Measurements from ENCODE around the gene ROR1.

ROR1 gene

GRCh38 chr1:63936801-63937200, 163.0 kb downstream of the ROR1 start:
- Histone ChIP-seq H3K4me1 (ENCODE audit: control insufficient read depth, insufficient read depth, low read length, poor library complexity, severe bottlenecking) (no peaks in the 10 kb centered on the region), H3K9me3 (ENCODE audit: control insufficient read depth, low read length) (no peaks in the 10 kb centered on the region), H3K36me3 (ENCODE audit: control insufficient read depth, insufficient read depth, low read length) (no peaks in the 10 kb centered on the region), H3K27ac (ENCODE audit: insufficient read depth, low read length, poor library complexity, severe bottlenecking) (no peak overlapping the region), H3K27me3 (replicated peaks; ENCODE audit: control insufficient read depth, insufficient read depth, low read length, poor library complexity, severe bottlenecking) (no peaks in the 10 kb centered on the region), H3K4me3 (ENCODE audit: insufficient read depth, low read depth, low read length, poor library complexity, severe bottlenecking) (no peak overlapping the region)
- no peak for DNase-seq

GRCh38 chr1:63937461-63938022, 163.7 kb downstream of the ROR1 start:
- no peak overlapping the region for H3K27ac ChIP-seq (ENCODE audit: insufficient read depth, low read length, poor library complexity, severe bottlenecking)
- no peak for DNase-seq
- no peaks in the 10 kb centered on the region for H3K9me3 ChIP-seq (ENCODE audit: control insufficient read depth, low read length)
- H3K4me1 ChIP-seq (ENCODE audit: control insufficient read depth, insufficient read depth, low read length, poor library complexity, severe bottlenecking) = no peaks in the 10 kb centered on the region
- no peaks in the 10 kb centered on the region for H3K27me3 ChIP-seq (replicated peaks; ENCODE audit: control insufficient read depth, insufficient read depth, low read length, poor library complexity, severe bottlenecking)
- no peak overlapping the region for H3K4me3 ChIP-seq (ENCODE audit: insufficient read depth, low read depth, low read length, poor library complexity, severe bottlenecking)
- no peaks in the 10 kb centered on the region for H3K36me3 ChIP-seq (ENCODE audit: control insufficient read depth, insufficient read depth, low read length)

GRCh38 chr1:63940440-63940839, 166.6 kb downstream of the ROR1 start:
- no peak for DNase-seq
- H3K27me3 ChIP-seq (replicated peaks; ENCODE audit: control insufficient read depth, insufficient read depth, low read length, poor library complexity, severe bottlenecking) = no peaks in the 10 kb centered on the region
- no peaks in the 10 kb centered on the region for H3K36me3 ChIP-seq (ENCODE audit: control insufficient read depth, insufficient read depth, low read length)
- no peak overlapping the region for H3K4me3 ChIP-seq (ENCODE audit: insufficient read depth, low read depth, low read length, poor library complexity, severe bottlenecking)
- no peak overlapping the region for H3K27ac ChIP-seq (ENCODE audit: insufficient read depth, low read length, poor library complexity, severe bottlenecking)
- H3K4me1 ChIP-seq (ENCODE audit: control insufficient read depth, insufficient read depth, low read length, poor library complexity, severe bottlenecking) = no peaks in the 10 kb centered on the region
- H3K9me3 ChIP-seq (ENCODE audit: control insufficient read depth, low read length) = no peaks in the 10 kb centered on the region

- Histone ChIP-seq H3K27ac (ENCODE audit: insufficient read depth, low read length, poor library complexity, severe bottlenecking) (no peak overlapping the region), H3K4me3 (ENCODE audit: insufficient read depth, low read depth, low read length, poor library complexity, severe bottlenecking) (no peak overlapping the region), H3K9me3 (ENCODE audit: control insufficient read depth, low read length) (no peaks in the 10 kb centered on the region), H3K27me3 (replicated peaks; ENCODE audit: control insufficient read depth, insufficient read depth, low read length, poor library complexity, severe bottlenecking) (no peaks in the 10 kb centered on the region), H3K4me1 (ENCODE audit: control insufficient read depth, insufficient read depth, low read length, poor library complexity, severe bottlenecking) (no peaks in the 10 kb centered on the region), H3K36me3 (ENCODE audit: control insufficient read depth, insufficient read depth, low read length) (no peaks in the 10 kb centered on the region)
- no peak for DNase-seq
Measured at GRCh38 chr1:63943393-63943792, 169.6 kb downstream of the ROR1 start.

- Histone ChIP-seq H3K27me3 (replicated peaks; ENCODE audit: control insufficient read depth, insufficient read depth, low read length, poor library complexity, severe bottlenecking) (no peaks in the 10 kb centered on the region), H3K9me3 (ENCODE audit: control insufficient read depth, low read length) (no peaks in the 10 kb centered on the region), H3K27ac (ENCODE audit: insufficient read depth, low read length, poor library complexity, severe bottlenecking) (no peak overlapping the region), H3K4me1 (ENCODE audit: control insufficient read depth, insufficient read depth, low read length, poor library complexity, severe bottlenecking) (no peaks in the 10 kb centered on the region), H3K4me3 (ENCODE audit: insufficient read depth, low read depth, low read length, poor library complexity, severe bottlenecking) (no peak overlapping the region), H3K36me3 (ENCODE audit: control insufficient read depth, insufficient read depth, low read length) (no peaks in the 10 kb centered on the region)
- DNase-seq = no peak
Measured at GRCh38 chr1:63945943-63946342, 172.1 kb downstream of the ROR1 start.

- Histone ChIP-seq H3K36me3 (ENCODE audit: control insufficient read depth, insufficient read depth, low read length) (no peaks in the 10 kb centered on the region), H3K27ac (ENCODE audit: insufficient read depth, low read length, poor library complexity, severe bottlenecking) (no peak overlapping the region), H3K27me3 (replicated peaks; ENCODE audit: control insufficient read depth, insufficient read depth, low read length, poor library complexity, severe bottlenecking) (no peaks in the 10 kb centered on the region), H3K9me3 (ENCODE audit: control insufficient read depth, low read length) (no peaks in the 10 kb centered on the region), H3K4me3 (ENCODE audit: insufficient read depth, low read depth, low read length, poor library complexity, severe bottlenecking) (no peak overlapping the region), H3K4me1 (ENCODE audit: control insufficient read depth, insufficient read depth, low read length, poor library complexity, severe bottlenecking) (no peaks in the 10 kb centered on the region)
- DNase-seq = no peak
Measured at GRCh38 chr1:63946866-63947491, 173.2 kb downstream of the ROR1 start.

GRCh38 chr1:63947904-63948303, 174.1 kb downstream of the ROR1 start:
- no peaks in the 10 kb centered on the region for H3K27me3 ChIP-seq (replicated peaks; ENCODE audit: control insufficient read depth, insufficient read depth, low read length, poor library complexity, severe bottlenecking)
- H3K27ac ChIP-seq (ENCODE audit: insufficient read depth, low read length, poor library complexity, severe bottlenecking) = no peak overlapping the region
- no peaks in the 10 kb centered on the region for H3K36me3 ChIP-seq (ENCODE audit: control insufficient read depth, insufficient read depth, low read length)
- H3K4me1 ChIP-seq (ENCODE audit: control insufficient read depth, insufficient read depth, low read length, poor library complexity, severe bottlenecking) = no peaks in the 10 kb centered on the region
- no peak overlapping the region for H3K4me3 ChIP-seq (ENCODE audit: insufficient read depth, low read depth, low read length, poor library complexity, severe bottlenecking)
- no peak for DNase-seq
- no peaks in the 10 kb centered on the region for H3K9me3 ChIP-seq (ENCODE audit: control insufficient read depth, low read length)

GRCh38 chr1:63950023-63950422, 176.2 kb downstream of the ROR1 start:
- no peaks in the 10 kb centered on the region for H3K4me1 ChIP-seq (ENCODE audit: control insufficient read depth, insufficient read depth, low read length, poor library complexity, severe bottlenecking)
- H3K27me3 ChIP-seq (replicated peaks; ENCODE audit: control insufficient read depth, insufficient read depth, low read length, poor library complexity, severe bottlenecking) = no peaks in the 10 kb centered on the region
- no peak overlapping the region for H3K4me3 ChIP-seq (ENCODE audit: insufficient read depth, low read depth, low read length, poor library complexity, severe bottlenecking)
- no peaks in the 10 kb centered on the region for H3K36me3 ChIP-seq (ENCODE audit: control insufficient read depth, insufficient read depth, low read length)
- H3K27ac ChIP-seq (ENCODE audit: insufficient read depth, low read length, poor library complexity, severe bottlenecking) = no peak overlapping the region
- DNase-seq = no peak
- no peaks in the 10 kb centered on the region for H3K9me3 ChIP-seq (ENCODE audit: control insufficient read depth, low read length)

- Histone ChIP-seq H3K4me1 (ENCODE audit: control insufficient read depth, insufficient read depth, low read length, poor library complexity, severe bottlenecking) (no peaks in the 10 kb centered on the region), H3K27ac (ENCODE audit: insufficient read depth, low read length, poor library complexity, severe bottlenecking) (no peak overlapping the region), H3K36me3 (ENCODE audit: control insufficient read depth, insufficient read depth, low read length) (no peaks in the 10 kb centered on the region), H3K27me3 (replicated peaks; ENCODE audit: control insufficient read depth, insufficient read depth, low read length, poor library complexity, severe bottlenecking) (no peaks in the 10 kb centered on the region), H3K9me3 (ENCODE audit: control insufficient read depth, low read length) (no peaks in the 10 kb centered on the region), H3K4me3 (ENCODE audit: insufficient read depth, low read depth, low read length, poor library complexity, severe bottlenecking) (no peak overlapping the region)
- no peak for DNase-seq
Measured at GRCh38 chr1:63951059-63951946, 177.5 kb downstream of the ROR1 start.

- Histone ChIP-seq H3K27ac (ENCODE audit: insufficient read depth, low read length, poor library complexity, severe bottlenecking) (no peak overlapping the region), H3K36me3 (ENCODE audit: control insufficient read depth, insufficient read depth, low read length) (no peaks in the 10 kb centered on the region), H3K4me1 (ENCODE audit: control insufficient read depth, insufficient read depth, low read length, poor library complexity, severe bottlenecking) (no peaks in the 10 kb centered on the region), H3K4me3 (ENCODE audit: insufficient read depth, low read depth, low read length, poor library complexity, severe bottlenecking) (no peak overlapping the region), H3K9me3 (ENCODE audit: control insufficient read depth, low read length) (no peaks in the 10 kb centered on the region), H3K27me3 (replicated peaks; ENCODE audit: control insufficient read depth, insufficient read depth, low read length, poor library complexity, severe bottlenecking) (no peaks in the 10 kb centered on the region)
- no peak for DNase-seq
Measured at GRCh38 chr1:63954187-63954586, 180.4 kb downstream of the ROR1 start.
